DOHH2 (cell line): ENCODE measurements around the gene TEPSIN.

Experiments
- EZH2phosphoT487 ChIP-seq: fragments of 200-600 bp; sonication (generic); IDR thresholded peaks from 2 replicates; pipeline ENCODE4 v1.6.1; 2017; ENCODE audit warnings: borderline replicate concordance, mild to moderate bottlenecking, antibody characterized with exemption, low read length, moderate library complexity, mixed read lengths
- TF ChIP-seq, protein P1 (sequence below): fragments of 200-600 bp; sonication (generic); IDR thresholded peaks from one replicate; pipeline ENCODE4 v1.5.1; 2014; ENCODE audit warnings: antibody characterized with exemption, mild to moderate bottlenecking, low read depth, low read length; ENCODE audit not compliant: poor library complexity, severe bottlenecking

DNA sequence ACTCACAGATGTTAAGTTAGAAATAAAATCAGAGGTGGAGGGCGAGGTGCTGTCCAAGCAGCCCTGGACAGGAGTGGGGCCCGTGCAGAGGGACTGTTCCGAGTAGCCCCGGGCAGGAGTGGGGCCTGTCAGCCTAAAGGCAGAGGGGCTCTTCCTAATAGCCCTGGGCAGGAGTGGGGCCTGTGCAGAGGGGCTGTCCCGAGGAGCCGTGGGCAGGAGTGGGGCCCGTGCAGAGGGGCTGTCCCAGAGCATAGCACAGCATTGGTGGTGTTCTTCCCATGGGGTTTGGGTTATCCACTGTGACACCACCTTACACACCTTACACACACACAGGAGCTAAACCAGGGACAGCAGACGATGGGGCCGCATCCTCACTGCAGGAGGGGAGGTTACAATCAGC, 26.5 kb downstream of the TEPSIN start:
- TF ChIP-seq, protein P1, sequence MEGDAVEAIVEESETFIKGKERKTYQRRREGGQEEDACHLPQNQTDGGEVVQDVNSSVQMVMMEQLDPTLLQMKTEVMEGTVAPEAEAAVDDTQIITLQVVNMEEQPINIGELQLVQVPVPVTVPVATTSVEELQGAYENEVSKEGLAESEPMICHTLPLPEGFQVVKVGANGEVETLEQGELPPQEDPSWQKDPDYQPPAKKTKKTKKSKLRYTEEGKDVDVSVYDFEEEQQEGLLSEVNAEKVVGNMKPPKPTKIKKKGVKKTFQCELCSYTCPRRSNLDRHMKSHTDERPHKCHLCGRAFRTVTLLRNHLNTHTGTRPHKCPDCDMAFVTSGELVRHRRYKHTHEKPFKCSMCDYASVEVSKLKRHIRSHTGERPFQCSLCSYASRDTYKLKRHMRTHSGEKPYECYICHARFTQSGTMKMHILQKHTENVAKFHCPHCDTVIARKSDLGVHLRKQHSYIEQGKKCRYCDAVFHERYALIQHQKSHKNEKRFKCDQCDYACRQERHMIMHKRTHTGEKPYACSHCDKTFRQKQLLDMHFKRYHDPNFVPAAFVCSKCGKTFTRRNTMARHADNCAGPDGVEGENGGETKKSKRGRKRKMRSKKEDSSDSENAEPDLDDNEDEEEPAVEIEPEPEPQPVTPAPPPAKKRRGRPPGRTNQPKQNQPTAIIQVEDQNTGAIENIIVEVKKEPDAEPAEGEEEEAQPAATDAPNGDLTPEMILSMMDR: no peak
- no peak for TF ChIP-seq EZH2phosphoT487
